Mucosa of rectum (tissue), 2 donors: ENCODE results near the gene ST7.

ENCODE experiments used
- H3K27ac ChIP-seq, 2 donors: one replicate each; pipeline ENCODE4 v1.7.0; 2013; ENCODE audit warnings: inconsistent platforms in 2 of 2, low read depth in 2 of 2, low read length in 2 of 2
- H3K27me3 ChIP-seq, 2 donors: one replicate each; pipeline ENCODE4 v1.7.0; 2013; ENCODE audit warnings: low read length in 2 of 2; ENCODE audit not compliant: control insufficient read depth in 2 of 2, insufficient read depth in 2 of 2
- H3K36me3 ChIP-seq, 2 donors: one replicate each; pipeline ENCODE4 v1.7.0; 2013; ENCODE audit warnings: low read length in 2 of 2; ENCODE audit not compliant: control insufficient read depth in 2 of 2, insufficient read depth in 2 of 2
- H3K4me1 ChIP-seq, 2 donors: one replicate each; pipeline ENCODE4 v1.7.0; 2013; ENCODE audit warnings: low read length in 2 of 2, mild to moderate bottlenecking in 1 of 2; ENCODE audit not compliant: control insufficient read depth in 2 of 2, insufficient read depth in 2 of 2
- H3K4me3 ChIP-seq, 2 donors: one replicate each; pipeline ENCODE4 v1.7.0; 2013; ENCODE audit warnings: low read length in 2 of 2
- H3K9ac ChIP-seq, 2 donors: one replicate each; pipeline ENCODE4 v1.7.0; 2013; ENCODE audit warnings: low read length in 2 of 2, low read depth in 1 of 2, mild to moderate bottlenecking in 1 of 2
- H3K9me3 ChIP-seq, 2 donors: one replicate each; pipeline ENCODE4 v1.7.0; 2013; ENCODE audit warnings: low read length in 2 of 2; ENCODE audit not compliant: control insufficient read depth in 2 of 2
- donor health status: healthy.
- donor health status: Normal muscosa, but diverticular disease.

The ST7 gene

DNA sequence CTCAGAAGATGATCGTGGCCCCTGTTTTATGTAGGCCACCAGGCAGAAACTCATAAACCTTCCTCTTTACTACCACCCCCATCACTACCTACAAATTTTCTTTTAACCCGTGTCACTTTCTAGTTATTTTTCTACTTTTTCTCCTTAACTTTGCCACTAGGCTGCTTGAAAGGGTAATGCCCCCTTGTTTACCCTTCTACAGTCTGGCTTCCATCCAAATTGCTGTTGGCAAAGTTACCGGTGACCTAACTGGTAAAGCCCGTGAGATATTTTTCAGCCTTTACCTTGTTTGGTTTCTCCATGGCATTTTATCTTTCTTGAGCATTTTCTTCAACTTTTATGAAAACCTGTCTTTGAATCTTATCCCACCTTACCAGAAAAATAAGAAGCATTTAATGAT, 216.6 kb downstream of the ST7 start:
- H3K27ac ChIP-seq: no peak overlapping the region

DNA sequence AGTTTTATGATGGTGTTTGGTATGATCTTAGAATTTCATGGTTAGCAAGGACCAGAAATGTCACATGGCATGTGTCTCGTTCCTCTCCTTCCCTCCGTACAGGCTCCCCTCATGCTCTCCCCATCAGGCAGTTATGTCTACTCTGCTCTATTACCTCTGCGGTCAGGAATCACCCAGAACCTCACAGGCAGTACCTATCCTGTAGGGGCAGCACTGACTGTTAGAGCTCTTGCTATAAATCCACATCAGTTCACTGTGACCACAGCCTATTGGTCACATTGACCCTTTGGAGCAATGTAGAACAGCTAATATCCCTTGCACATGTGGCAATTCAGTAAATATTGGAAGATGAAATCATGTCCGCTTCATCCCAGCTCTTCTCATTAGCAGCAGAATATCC, 217.8 kb downstream of the ST7 start:
- Histone ChIP-seq H3K27ac (no peak overlapping the region), H3K9me3 (no peaks in the 10 kb centered on the region), H3K27me3 (no peaks in the 10 kb centered on the region), H3K4me3 (no peak overlapping the region), H3K36me3 (peaks cover 3 to 5% of the 10 kb centered on the region in 2 donors), H3K9ac (no peak overlapping the region), H3K4me1 (no peaks in the 10 kb centered on the region)

More for the DNA sequence above, 216.6 kb downstream of the ST7 start:
- Histone ChIP-seq H3K27me3 (no peaks in the 10 kb centered on the region), H3K36me3 (peaks cover 3 to 5% of the 10 kb centered on the region in 2 donors), H3K9me3 (no peaks in the 10 kb centered on the region), H3K4me3 (no peak overlapping the region), H3K9ac (no peak overlapping the region), H3K4me1 (no peaks in the 10 kb centered on the region)

DNA sequence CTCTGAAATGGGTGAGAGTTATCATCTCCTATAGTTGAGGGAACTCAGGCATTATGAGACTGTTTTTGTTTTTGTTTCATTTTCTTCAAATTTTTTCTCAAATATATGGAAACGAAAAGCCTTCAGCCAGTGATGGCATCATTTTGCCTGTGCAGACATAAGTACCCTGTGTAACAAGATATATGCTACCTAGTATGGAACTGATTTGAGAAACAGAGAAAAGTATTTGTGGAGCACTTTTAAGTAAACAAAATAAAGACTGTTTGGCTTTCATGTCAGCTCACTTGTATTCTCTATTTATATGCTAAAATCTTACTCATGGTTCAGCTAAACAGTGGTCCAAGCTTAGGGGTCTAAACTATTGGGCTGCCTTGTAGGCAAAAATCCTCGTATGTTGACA, 219.0 kb downstream of the ST7 start:
- Histone ChIP-seq H3K9ac (no peak overlapping the region), H3K9me3 (no peaks in the 10 kb centered on the region), H3K27me3 (no peaks in the 10 kb centered on the region), H3K27ac (no peak overlapping the region), H3K36me3 (peaks cover 3 to 5% of the 10 kb centered on the region in 2 donors), H3K4me1 (no peaks in the 10 kb centered on the region), H3K4me3 (no peak overlapping the region)

DNA sequence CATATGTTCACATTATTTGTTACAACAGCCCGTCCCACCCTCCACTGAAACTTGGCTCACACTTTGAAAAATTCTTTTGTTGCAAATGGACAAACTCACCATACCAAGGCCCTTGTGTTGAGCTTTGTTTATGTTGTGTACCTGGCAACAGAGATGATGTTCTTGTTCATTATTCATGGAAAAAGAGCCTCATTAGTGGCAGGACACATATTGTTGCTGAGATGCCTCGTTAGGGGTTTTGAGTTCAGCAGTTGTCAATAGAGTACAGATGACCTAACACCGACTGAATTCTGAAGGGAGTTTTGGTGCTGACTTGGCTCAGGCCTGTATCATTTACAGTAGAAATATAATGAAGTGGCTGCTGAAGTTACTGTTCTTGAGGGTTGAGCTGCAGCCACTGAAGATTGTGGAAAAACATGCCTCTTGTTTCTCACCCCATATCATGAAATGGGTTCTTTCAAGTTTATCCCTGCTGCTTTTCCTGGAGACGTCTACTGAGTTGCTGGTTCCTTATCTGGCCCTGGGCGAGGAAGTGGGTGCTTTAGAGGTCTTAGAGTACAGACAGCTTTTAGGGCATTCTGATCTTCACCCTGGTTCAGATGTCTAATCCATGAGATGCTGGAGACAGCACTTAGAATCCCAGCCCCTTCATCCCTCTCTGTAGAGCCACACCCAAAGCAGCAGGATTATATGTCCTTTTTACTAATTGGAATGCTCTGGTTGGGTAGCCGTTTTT, 219.9 kb downstream of the ST7 start:
- Histone ChIP-seq H3K27ac (no peak overlapping the region), H3K4me3 (no peak overlapping the region), H3K9me3 (no peaks in the 10 kb centered on the region), H3K9ac (no peak overlapping the region), H3K27me3 (no peaks in the 10 kb centered on the region), H3K36me3 (peaks cover 3 to 5% of the 10 kb centered on the region in 2 donors), H3K4me1 (no peaks in the 10 kb centered on the region)

DNA sequence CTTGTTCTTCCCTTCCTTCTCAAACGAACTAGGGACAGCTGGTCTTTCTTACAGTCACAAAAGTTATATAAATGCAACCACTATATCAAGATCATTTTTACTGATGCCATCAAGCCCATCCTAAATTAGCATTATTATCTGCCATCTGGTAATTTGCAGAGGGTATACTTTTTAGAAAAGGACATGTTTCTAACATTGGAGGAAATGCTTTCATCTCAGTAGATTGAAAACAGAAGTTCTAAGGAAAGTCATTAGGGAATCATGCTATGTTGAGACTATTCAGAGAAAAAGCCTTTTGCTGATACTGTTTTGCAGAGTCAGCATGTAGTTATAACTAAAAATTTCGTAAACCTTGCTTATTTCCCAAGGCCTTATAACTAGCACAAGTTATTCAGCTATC, 222.9 kb downstream of the ST7 start:
- H3K36me3 ChIP-seq: peaks cover under 1 to 1% of the 10 kb centered on the region in 2 donors
- H3K27me3 ChIP-seq: no peaks in the 10 kb centered on the region

DNA sequence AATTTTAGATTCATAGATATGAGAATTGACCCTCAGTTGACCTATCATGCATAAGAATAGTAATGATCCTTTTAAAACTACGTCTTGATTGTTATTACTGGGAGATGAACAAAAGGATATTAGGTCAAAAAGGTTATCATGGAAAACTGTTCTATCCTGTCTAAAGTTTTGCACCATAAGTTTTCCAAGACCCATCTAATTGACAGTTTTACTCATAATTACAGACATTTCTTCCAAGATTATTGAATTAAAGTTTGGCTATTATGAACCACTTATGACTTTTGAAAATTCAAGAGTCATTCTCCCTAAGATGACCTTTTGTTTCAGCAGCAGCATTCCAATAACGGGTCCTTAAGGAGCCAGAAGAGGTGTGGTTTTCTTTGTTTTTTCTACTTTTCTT, 225.3 kb downstream of the ST7 start:
- Histone ChIP-seq H3K9me3 (no peaks in the 10 kb centered on the region), H3K36me3 (no peaks in the 10 kb centered on the region), H3K9ac (no peak overlapping the region), H3K4me1 (no peaks in the 10 kb centered on the region), H3K27ac (no peak overlapping the region), H3K27me3 (no peaks in the 10 kb centered on the region), H3K4me3 (no peak overlapping the region)

More for the DNA sequence above, 222.9 kb downstream of the ST7 start:
- Histone ChIP-seq H3K27ac (no peak overlapping the region), H3K9ac (no peak overlapping the region), H3K4me1 (no peaks in the 10 kb centered on the region), H3K9me3 (no peaks in the 10 kb centered on the region), H3K4me3 (no peak overlapping the region)

DNA sequence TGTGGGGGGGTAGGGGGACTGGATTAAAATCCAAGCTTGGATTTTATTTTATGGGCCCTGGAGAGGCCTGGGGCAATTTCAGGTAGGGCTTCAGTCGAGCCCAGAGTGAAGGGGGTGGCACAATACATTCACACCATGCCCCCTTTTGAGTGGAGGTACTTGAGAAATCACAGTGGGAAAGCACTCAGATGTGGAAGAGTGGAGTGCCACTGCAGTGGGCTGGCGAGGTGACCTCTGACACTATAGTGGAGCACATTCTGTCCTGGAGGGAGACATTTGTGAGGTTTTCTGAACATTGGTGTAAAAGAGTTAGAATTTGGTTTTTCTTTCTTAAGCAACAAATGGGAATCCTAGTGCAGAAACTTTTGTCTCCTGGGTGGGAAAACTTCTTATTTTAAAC, 226.4 kb downstream of the ST7 start:
- Histone ChIP-seq H3K27me3 (no peaks in the 10 kb centered on the region), H3K4me3 (no peak overlapping the region), H3K27ac (no peak overlapping the region), H3K36me3 (no peaks in the 10 kb centered on the region), H3K9me3 (no peaks in the 10 kb centered on the region), H3K4me1 (no peaks in the 10 kb centered on the region), H3K9ac (no peak overlapping the region)

DNA sequence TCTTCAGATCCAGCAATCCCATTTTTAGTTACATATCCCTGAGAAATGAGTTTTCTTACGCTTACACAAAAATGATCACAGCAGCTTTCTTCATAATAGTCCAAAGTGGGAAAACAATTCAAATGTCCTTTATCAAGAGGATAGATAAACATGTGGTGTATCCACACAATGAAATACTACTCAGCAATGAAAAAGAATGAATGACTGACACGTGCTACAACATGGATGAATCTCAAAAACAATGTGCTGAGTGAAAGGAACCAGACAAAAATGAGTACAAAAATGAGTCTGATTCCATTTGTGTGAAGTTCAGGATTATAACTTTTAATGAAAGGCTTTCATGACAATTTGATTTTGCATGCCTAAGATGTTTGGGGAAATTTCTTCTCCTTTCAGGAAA, 230.4 kb downstream of the ST7 start:
- Histone ChIP-seq H3K4me1 (no peaks in the 10 kb centered on the region), H3K27me3 (no peaks in the 10 kb centered on the region), H3K9ac (no peak overlapping the region), H3K27ac (no peak overlapping the region), H3K4me3 (no peak overlapping the region), H3K9me3 (no peaks in the 10 kb centered on the region), H3K36me3 (no peaks in the 10 kb centered on the region)

DNA sequence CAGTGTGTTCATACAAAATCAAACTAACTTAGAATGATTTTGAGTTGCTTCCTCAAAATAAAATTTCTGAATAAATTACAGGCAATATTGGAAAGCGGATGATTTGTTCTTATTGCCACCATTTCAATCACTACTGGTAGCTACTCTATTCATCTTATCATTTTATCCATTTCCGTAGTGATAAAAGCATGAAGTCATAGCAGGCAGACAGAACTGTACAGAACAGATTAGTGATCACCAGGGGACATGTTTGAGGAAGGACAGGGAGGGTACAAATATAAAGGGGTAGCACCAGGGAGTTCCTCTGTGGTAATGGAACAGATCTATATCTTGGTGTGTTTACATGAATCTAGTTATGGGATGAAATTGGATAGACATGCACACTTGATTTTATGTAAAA, 231.1 kb downstream of the ST7 start:
- Histone ChIP-seq H3K9me3 (no peaks in the 10 kb centered on the region), H3K36me3 (no peaks in the 10 kb centered on the region), H3K4me1 (no peaks in the 10 kb centered on the region), H3K27me3 (no peaks in the 10 kb centered on the region), H3K4me3 (no peak overlapping the region), H3K27ac (no peak overlapping the region), H3K9ac (no peak overlapping the region)

DNA sequence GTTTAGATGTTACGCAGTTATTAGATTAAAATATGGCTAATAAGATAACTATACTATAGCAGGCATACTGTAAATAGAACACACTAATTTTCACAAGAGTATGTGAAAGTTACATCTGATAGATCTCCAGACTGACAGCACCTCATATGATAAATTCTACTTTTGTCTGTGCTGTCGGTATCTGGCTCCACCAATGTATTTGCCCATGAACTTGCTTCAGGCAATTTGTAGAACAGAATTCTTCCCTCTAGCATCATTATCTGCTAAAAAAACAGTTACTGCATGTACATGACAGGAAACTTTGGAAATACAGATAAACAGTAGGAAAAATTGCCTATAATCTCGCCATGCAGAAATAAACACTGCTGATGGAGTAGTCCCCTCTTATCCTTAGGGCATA, 231.8 kb downstream of the ST7 start:
- Histone ChIP-seq H3K9me3 (no peaks in the 10 kb centered on the region), H3K4me3 (no peak overlapping the region), H3K4me1 (no peaks in the 10 kb centered on the region), H3K36me3 (peaks cover 0 to 2% of the 10 kb centered on the region in 2 donors), H3K27me3 (no peaks in the 10 kb centered on the region), H3K9ac (no peak overlapping the region), H3K27ac (no peak overlapping the region)
